Measurements from ENCODE around the gene EIF5A2.

- TF ChIP-seq CTCF (IDR thresholded peaks at IDR 0.05), result no peak
- no peak for TF ChIP-seq ZFX (IDR thresholded peaks at IDR 0.05; ENCODE audit: borderline replicate concordance)
These were observed 10.5 kb downstream of the EIF5A2 start for GRCh38 chr3:170897978-170898377.

Data from 22Rv1 (cell line).